DND-41 (cell line): ENCODE results near the gene SP7.

Source experiments
- CTCF ChIP-seq: IDR thresholded peaks from 2 replicates; pipeline ENCODE4 v1.5.1; 2012; ENCODE audit warnings: borderline replicate concordance, low read length, moderate library complexity, mild to moderate bottlenecking; ENCODE audit not compliant: poor library complexity, severe bottlenecking; ENCODE audit errors: extremely low read depth
- EZH2 ChIP-seq: IDR thresholded peaks from 3 replicates; pipeline ENCODE4 v1.6.1; 2012; ENCODE audit warnings: borderline replicate concordance, low read depth, mild to moderate bottlenecking, moderate library complexity, low read length, inconsistent platforms; ENCODE audit not compliant: severe bottlenecking

- TF ChIP-seq CTCF (no peak), EZH2 (no peak)
These were observed 9.5 kb upstream of the SP7 start for GRCh38 chr12:53345486-53346188.
